Stromal cell of bone marrow (primary cell): ENCODE results near the gene FLT3.
"Not testable (repeated sequence)": the region's sequence is repeated elsewhere in the genome, so short reads cannot be mapped to it uniquely, and the experiment has no call there.

Experiments
- DNase-seq: peaks from one replicate; pipeline ENCODE4 v3.0.0-alpha.2; 2012; ENCODE audit warnings: low read depth

Gene FLT3

DNA sequence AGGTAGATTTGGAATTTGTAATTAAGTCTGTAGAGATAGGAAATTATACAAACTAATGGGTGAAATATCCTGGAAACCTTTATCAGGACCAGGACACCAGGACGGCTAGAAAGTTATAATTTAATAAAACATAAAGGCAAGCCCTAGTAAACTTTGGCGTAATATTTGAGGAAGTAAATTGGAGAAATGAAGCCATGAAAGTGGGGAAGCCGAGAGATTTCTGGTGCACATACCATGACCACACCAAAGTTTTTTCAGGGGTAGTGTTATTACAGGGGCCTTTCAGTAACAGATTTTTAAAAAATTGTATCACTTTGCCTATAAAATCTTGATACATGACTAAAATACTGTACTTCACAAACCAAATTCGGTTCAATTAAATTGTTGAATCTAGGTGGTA, 57.2 kb downstream of the FLT3 start:
- no peak for DNase-seq

DNA sequence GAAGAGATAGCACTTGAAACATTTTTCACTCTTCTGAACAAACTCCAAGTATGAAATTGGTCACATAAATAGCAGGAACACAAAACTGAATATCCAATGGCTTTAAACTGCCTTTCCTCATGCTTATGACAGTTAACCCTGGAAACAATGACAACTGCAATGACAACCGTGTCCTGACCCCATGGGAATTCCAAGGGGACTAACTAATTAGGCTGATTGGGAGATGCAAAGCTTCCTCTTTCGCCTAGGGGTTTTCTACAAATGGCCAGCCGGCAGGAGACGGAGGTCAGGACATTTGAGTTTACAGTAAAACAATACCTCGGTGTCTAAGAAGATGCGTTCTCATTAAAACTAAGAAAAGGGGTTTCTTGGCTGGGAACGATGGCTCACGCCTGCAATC, 58.9 kb downstream of the FLT3 start:
- no peak for DNase-seq

- no peak for DNase-seq
Observed at GRCh38 chr13:28041031-28041461, 59.3 kb downstream of the FLT3 start.

DNA sequence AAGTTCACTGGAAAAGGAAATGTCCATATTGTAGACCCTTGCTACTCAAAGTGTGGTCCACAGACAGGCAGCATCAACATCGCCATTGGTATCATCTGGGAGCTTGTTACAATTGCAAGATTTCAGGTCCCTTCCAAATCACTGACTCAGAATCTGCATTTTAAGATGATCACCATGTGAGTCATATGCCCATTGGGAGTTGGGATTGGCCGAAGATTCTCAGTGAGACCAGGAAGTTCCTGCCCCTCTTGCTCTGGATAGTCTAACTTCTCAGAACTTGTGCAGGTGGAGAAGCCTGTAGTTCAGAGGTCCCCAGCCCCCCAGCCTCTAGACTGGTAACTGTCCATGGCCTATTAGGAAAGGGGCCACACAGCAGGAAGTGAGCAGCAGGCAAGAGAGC, 63.0 kb downstream of the FLT3 start:
- DNase-seq = peak; percentile 28

DNA sequence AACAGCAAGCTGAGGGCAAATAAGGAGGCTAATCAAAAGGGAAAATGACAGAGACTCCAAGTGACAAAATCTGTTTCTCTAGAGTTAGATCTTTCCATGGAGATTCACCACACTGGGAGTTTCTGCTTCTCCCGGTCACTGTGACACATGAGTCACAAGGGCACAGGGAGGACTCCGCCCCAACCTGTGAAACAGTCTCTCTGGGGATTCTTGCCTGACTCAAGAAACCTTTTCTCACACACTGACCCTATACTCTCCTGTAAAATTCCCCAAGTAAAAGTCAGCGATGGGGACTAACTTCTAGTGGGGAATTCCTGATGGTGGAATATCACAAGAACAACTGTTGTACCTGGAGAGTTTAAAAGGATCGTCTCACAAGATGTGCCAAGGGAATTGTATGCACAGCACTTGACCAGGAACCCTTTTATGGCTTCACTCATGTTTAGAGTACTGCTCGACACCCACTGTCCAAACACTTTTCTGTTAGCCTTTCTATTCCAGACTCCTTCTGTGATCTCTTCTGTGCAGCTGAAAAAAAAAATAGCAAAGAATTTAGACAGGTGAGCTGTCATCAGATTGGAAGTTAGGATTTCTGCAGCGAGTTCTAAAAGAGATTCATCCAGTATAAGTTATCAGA, 65.1 kb downstream of the FLT3 start:
- no peak for DNase-seq

GRCh38 chr13:28033894-28034655, 66.3 kb downstream of the FLT3 start:
- DNase-seq = no peak

DNA sequence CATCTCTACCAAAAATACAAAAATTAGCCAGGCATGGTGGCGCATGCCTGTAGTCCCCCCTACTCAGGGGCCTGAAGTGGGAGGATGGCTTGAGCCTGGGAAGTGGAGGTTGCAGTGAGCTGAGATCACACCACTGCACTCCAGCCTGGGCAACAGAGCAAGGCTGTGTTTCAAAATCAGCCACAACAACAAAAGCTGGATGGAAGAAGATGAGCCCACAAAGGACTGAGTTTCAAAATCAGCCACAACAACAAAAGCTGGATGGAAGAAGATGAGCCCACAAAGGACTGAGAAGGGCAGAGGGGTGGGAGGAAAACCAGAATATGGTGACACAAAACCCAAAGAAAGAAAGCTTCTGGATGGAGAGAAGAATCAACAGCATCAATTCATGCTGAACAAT, 67.9 kb downstream of the FLT3 start:
- not testable (repeated sequence) for DNase-seq

DNA sequence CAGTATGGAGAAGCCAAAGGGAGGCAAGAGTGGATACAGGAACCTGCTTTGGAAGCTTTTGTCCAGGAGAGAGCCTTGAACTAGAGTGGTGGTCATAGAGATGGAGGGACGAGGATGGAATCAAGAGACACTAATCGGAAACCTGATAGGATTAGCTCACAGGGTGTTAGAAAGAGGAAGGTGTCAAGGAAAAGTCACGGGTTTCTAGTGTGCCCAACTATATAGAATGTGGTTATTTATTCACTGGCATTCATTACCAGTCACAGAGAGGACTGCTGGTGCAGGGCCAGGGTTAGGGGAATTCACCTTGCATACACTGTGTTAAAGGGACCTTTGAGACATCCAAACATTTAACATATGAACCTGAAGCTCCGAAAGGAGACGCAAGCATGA, 68.5 kb downstream of the FLT3 start:
- no peak for DNase-seq

DNA sequence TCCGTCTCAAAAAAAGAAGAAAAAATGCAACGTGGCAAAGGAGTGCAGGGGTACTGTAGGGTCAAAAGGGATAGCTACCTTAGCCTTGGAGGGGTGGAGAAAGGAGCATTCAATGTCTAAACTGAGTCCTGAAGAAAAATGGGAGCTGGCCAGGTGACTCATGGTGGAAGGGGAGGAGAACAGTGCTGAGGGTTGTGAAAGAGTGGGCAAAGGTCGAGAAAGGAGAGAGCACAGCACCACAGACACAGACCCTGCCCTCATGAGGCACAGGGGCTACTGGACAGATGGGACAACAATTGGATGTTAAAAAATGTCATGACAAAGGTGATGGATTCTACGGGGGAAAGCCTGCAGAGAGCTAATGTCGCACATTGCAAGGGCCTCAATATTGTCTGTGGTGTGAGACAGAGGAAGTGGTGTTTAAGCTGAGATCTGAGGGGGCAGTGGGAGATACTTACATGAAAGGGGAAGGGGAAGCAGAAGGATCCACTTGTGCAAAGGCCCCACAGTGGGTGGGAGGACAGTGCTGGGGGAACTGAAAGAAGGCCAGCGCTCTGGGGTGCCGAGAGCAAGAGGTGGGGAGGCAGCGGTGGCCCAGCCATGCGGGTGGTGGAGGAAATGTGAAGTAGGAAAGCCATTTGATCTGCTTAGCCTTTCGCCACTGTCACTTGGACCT, 69.0 kb downstream of the FLT3 start:
- DNase-seq = no peak

- DNase-seq = no peak
Observed at GRCh38 chr13:28027607-28028364, 72.6 kb downstream of the FLT3 start.

GRCh38 chr13:28027071-28027470, 73.3 kb downstream of the FLT3 start:
- DNase-seq = no peak

DNA sequence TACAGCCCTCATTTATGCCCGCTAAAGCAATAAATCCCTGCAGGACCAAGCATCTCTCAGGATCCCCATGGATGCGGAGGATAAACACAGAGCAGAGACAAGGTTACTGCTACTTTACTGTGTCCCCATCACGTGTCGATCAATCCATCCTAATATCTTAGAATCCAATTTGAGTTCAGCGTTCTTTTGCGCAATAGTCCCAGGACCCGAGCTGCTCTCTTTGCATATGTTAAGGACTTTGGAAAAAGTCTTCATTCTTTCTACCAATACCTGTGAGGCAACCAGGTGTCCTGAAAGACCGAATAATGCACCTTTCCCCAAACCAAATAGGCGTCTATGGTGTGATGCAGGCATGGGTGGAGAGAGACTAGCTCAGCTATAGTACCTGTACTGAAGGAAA, 73.9 kb downstream of the FLT3 start:
- DNase-seq = no peak

GRCh38 chr13:28022848-28023518, 77.4 kb downstream of the FLT3 start:
- no peak for DNase-seq

DNA sequence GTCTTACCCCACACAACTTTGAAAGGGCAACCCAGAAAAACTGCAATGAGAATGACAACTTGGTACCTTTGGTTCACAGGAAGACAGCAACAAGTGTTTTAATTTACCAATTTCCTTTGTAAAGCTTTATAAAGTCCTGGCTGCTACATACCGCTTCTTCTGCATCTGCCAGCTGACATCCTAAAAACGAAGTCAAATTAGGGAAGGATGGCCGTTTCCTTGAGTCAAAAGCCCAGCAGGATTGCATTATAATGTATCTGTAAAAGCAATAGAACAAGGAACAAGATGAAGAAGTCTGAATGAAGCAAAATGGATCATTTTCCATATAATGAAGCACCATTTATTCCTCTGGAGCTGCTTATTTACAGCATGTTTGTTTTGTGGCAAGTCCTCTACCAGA, 86.1 kb downstream of the FLT3 start:
- no peak for DNase-seq

DNA sequence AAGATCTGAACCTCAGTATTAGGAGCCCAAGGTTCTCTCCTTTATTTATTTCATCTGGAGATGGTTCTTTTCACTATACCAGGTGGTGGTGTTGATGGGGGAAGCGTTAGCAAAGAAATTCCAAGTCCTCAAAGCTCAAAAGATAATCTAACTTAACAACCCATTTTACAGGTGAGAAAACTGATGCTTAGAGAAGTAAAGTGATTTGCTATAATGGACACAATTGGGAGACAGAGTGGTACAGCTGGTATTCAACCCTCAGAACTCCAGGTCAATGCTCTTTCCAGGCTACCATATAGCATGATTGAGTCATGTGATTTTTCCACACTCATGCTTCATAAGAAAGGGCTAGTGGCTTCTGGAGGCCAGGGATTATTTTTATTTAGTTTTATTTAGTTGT, 86.9 kb downstream of the FLT3 start:
- DNase-seq = no peak

DNA sequence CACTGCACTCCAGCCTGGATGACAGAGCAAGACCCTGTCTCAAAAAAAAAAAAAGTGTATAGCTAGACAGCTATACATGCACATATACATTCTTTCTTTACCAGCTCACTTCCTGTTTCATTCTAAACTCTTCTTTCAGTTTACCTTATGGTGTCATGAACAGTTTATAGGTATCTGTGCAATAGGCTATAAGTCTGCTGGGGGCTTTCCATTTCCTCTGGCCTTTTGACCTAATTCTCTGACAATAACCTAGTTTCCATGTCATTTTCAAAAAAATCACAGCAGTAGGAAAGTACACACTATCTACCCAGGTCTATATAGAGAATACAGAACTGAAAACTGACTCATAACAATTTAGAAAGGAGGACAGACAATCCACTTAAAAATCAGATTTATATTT, 87.5 kb downstream of the FLT3 start:
- DNase-seq = no peak

GRCh38 chr13:28012383-28012782, 88.0 kb downstream of the FLT3 start:
- no peak for DNase-seq

GRCh38 chr13:28010046-28010445, 90.3 kb downstream of the FLT3 start:
- no peak for DNase-seq

GRCh38 chr13:28005016-28005415, 95.4 kb downstream of the FLT3 start:
- DNase-seq = not testable (repeated sequence)

GRCh38 chr13:28002886-28003698, 97.3 kb downstream of the FLT3 start:
- no peak for DNase-seq

- no peak for DNase-seq
Observed at GRCh38 chr13:28001837-28002473, 98.4 kb downstream of the FLT3 start.
